Esophagus muscularis mucosa (tissue), 4 donors: Measurements from ENCODE around the gene RNLS. TPM values are rescaled to one million over a fixed set of nuclear protein-coding genes. Genes with fewer than 3 reads are reported as not detected.

Source experiments
- DNase-seq: peaks from one replicate; pipeline ENCODE4 v3.0.0-alpha.2; 2017; ENCODE audit errors: extremely low spot score
- H3K27ac ChIP-seq, 4 donors: fragments of 200-600 bp; sonication (generic); replicated peaks in 1 of 4; 1 replicate in 3 of 4; 2 replicates in 1 of 4; pipeline ENCODE4 v1.5.1; 2016 to 2019; ENCODE audit warnings: mild to moderate bottlenecking in 1 of 4
- H3K27me3 ChIP-seq, 4 donors: fragments of 200-600 bp; sonication (generic); one replicate each; pipeline versions ENCODE4 v1.5.1 to v1.6.0; 2016 to 2019
- H3K36me3 ChIP-seq, 4 donors: fragments of 200-600 bp; sonication (generic); one replicate each; pipeline ENCODE4 v1.5.1; 2016 to 2019
- H3K4me1 ChIP-seq, 4 donors: fragments of 200-600 bp; sonication (generic); one replicate each; pipeline ENCODE4 v1.5.1; 2016 to 2019
- H3K4me3 ChIP-seq, 4 donors: fragments of 200-600 bp; sonication (generic); 1 replicate in 2 of 4; 2 replicates in 2 of 4; pipeline ENCODE4 v1.5.1; 2016 to 2019; ENCODE audit warnings: mild to moderate bottlenecking in 4 of 4, moderate library complexity in 1 of 4
- H3K9me3 ChIP-seq, 4 donors: fragments of 200-600 bp; sonication (generic); 1 replicate in 3 of 4; 2 replicates in 1 of 4; pipeline ENCODE4 v1.5.1; 2016 to 2019
- CTCF ChIP-seq, 3 experiments: fragments of 200-600 bp in 2 of 3; fragments of 450-650 bp in 1 of 3; sonication (generic) in 2 of 3; IDR thresholded peaks; one replicate each; pipeline ENCODE4 v1.5.1; 2017 to 2019; ENCODE audit warnings: antibody characterized with exemption in 3 of 3, mild to moderate bottlenecking in 2 of 3, moderate library complexity in 1 of 3
- EP300 ChIP-seq: sonication (generic); formaldehyde crosslinking; IDR thresholded peaks from one replicate; pipeline ENCODE4 v1.6.1; 2017; ENCODE audit warnings: antibody characterized with exemption
- POLR2A ChIP-seq: fragments of 450-650 bp; IDR thresholded peaks from one replicate; pipeline ENCODE4 v1.6.1; 2017; ENCODE audit warnings: antibody characterized with exemption, moderate library complexity, mild to moderate bottlenecking, low read depth
- POLR2AphosphoS5 ChIP-seq, 2 donors: sonication (generic); formaldehyde crosslinking; IDR thresholded peaks; one replicate each; pipeline ENCODE4 v1.6.1; 2017; ENCODE audit warnings: antibody characterized with exemption in 2 of 2
- WGBS: methylation state at CpG from one replicate; pipeline ENCODE4 v1.1.5; 2018; 5-methylcytosine and 5-hydroxymethylcytosine counted together
- intact Hi-C: fragments of 100-400 bp; cut with DNase I; formaldehyde crosslinking; loops from one replicate; pipeline ENCODE4 v1.15.1; 2023
- total RNA-seq, 4 donors: library from RNA; depleted of rRNA; stranded (reverse); fragments of >200 nt; gene quantifications; one replicate each; pipeline versions ENCODE4 v1.1.0 to v1.2.1, GENCODE V29; 2016

Gene RNLS
- total RNA-seq, 4 donors from 2014 or later = 6.7 to 12.9 (median 10.9) TPM

- H3K4me1 ChIP-seq = peaks cover 0 to 10% (median 4%) of the 10 kb centered on the region in 4 donors
- no peak for TF ChIP-seq CTCF (IDR thresholded peaks at IDR 0.05)
- no peak for TF ChIP-seq EP300
- no peak for TF ChIP-seq POLR2AphosphoS5 (IDR thresholded peaks at IDR 0.05)
- TF ChIP-seq POLR2A = no peak
- 100% methylated on average over 1 of the region's 1 CpG for WGBS
- no peaks in the 10 kb centered on the region for H3K9me3 ChIP-seq
- no peak overlapping the region for H3K27ac ChIP-seq
- H3K36me3 ChIP-seq = no peaks in the 10 kb centered on the region
- H3K27me3 ChIP-seq = no peaks in the 10 kb centered on the region
- no peak for DNase-seq
- intact Hi-C loops = no loop called here
- no peak overlapping the region for H3K4me3 ChIP-seq
Measured at GRCh38 chr10:88527245-88527644, 55.9 kb downstream of the RNLS start.

GRCh38 chr10:88526501-88527105, 56.5 kb downstream of the RNLS start:
- no peak overlapping the region for H3K4me3 ChIP-seq
- H3K4me1 ChIP-seq = peaks cover 0 to 13% (median 5%) of the 10 kb centered on the region in 4 donors
- no peaks in the 10 kb centered on the region for H3K27me3 ChIP-seq
- DNase-seq = no peak
- H3K36me3 ChIP-seq = no peaks in the 10 kb centered on the region
- H3K27ac ChIP-seq = no peak overlapping the region
- 92% methylated on average over 3 of the region's 3 CpGs for WGBS
- H3K9me3 ChIP-seq = no peaks in the 10 kb centered on the region
- intact Hi-C loops = no loop called here
- TF ChIP-seq EP300 = no peak
- TF ChIP-seq POLR2AphosphoS5 (IDR thresholded peaks at IDR 0.05) = no peak
- no peak for TF ChIP-seq POLR2A
- no peak for TF ChIP-seq CTCF (IDR thresholded peaks at IDR 0.05)

DNA sequence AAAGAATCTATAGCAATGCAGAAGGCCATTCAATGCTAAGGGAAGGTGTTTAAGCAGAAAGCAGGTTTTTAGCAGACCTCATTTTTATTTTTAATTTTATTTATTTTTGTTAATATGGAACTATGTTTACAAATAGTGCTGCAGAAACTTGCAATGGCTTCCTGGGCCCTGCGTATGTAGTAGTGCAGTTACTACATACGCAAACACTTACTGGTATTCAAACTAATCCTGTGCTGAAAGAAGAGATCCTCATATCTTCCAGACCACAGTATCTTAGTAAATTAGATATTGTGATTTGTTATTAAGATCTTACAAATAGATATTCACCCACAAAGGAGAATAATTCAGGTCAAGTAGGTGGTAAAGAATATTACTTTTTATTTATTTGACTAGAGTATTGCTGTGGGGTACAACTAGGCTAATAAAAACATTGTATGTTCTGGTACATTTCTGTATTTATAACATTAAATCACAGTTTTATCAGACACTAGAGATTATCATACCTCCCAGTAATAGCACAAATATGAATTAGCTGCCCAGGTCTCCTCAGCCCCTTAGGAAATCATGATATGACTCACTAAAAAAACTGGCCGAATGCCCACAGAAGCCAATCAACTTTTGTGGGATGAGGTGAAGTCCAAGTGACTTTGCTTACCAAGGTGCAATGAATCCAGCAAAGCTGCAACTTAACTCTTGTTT, 57.6 kb downstream of the RNLS start:
- no peak for DNase-seq
- TF ChIP-seq EP300 (no peak), POLR2AphosphoS5 (IDR thresholded peaks at IDR 0.05) (no peak), CTCF (IDR thresholded peaks at IDR 0.05) (no peak), POLR2A (no peak)
- 88% methylated on average over 3 of the region's 3 CpGs for WGBS
- Histone ChIP-seq H3K36me3 (no peaks in the 10 kb centered on the region), H3K27me3 (no peaks in the 10 kb centered on the region), H3K27ac (no peak overlapping the region), H3K4me1 (peaks cover 0 to 13% (median 5%) of the 10 kb centered on the region in 4 donors), H3K9me3 (no peaks in the 10 kb centered on the region), H3K4me3 (no peak overlapping the region)
- intact Hi-C loops = no loop called here

- intact Hi-C loops = no loop called here
Measured at GRCh38 chr10:88523739-88524400, 59.2 kb downstream of the RNLS start.

More at GRCh38 chr10:88523739-88524400, 59.2 kb downstream of the RNLS start:
- no peak for DNase-seq
- Histone ChIP-seq H3K4me3 (no peak overlapping the region), H3K27me3 (no peaks in the 10 kb centered on the region), H3K4me1 (peaks cover 0 to 13% (median 5%) of the 10 kb centered on the region in 4 donors), H3K36me3 (no peaks in the 10 kb centered on the region), H3K27ac (no peak overlapping the region), H3K9me3 (no peaks in the 10 kb centered on the region)
- 96% methylated on average over 6 of the region's 6 CpGs for WGBS
- no peak for TF ChIP-seq CTCF (IDR thresholded peaks at IDR 0.05)
- TF ChIP-seq EP300 = no peak
- TF ChIP-seq POLR2A = no peak
- no peak for TF ChIP-seq POLR2AphosphoS5 (IDR thresholded peaks at IDR 0.05)
